HepG2 (cell line): Measurements from ENCODE around the gene UNC119B.

Experiments used
- CBFB ChIP-seq: sonication (generic); formaldehyde crosslinking; IDR thresholded peaks from 2 replicates; pipeline ENCODE4 v1.4.0; 2020; ENCODE audit warnings: missing genetic modification reagents
- GTF3A ChIP-seq: sonication (generic); formaldehyde crosslinking; conservative IDR thresholded peaks from 2 replicates; pipeline ENCODE4 v1.4.0; 2020; ENCODE audit warnings: mild to moderate bottlenecking, missing genetic modification reagents
- MAX ChIP-seq: IDR thresholded peaks from 2 replicates; pipeline ENCODE4 v1.6.1; 2012; ENCODE audit warnings: inconsistent platforms
- MEIS2 ChIP-seq: sonication (generic); formaldehyde crosslinking; IDR thresholded peaks from 2 replicates; pipeline ENCODE4 v1.9.0; 2021; ENCODE audit warnings: mild to moderate bottlenecking, missing genetic modification reagents
- TBL1XR1 ChIP-seq: fragments of 150-350 bp; IDR thresholded peaks from 2 replicates; pipeline ENCODE4 v1.6.1; 2014; ENCODE audit warnings: borderline replicate concordance, low read length; ENCODE audit not compliant: partially characterized antibody
- ZHX1 ChIP-seq: sonication (generic); formaldehyde crosslinking; IDR thresholded peaks from 2 replicates; pipeline ENCODE4 v1.8.1; 2022; ENCODE audit warnings: low read depth, mild to moderate bottlenecking, missing genetic modification reagents
- ZNF253 ChIP-seq: sonication (generic); formaldehyde crosslinking; IDR thresholded peaks from 2 replicates; pipeline ENCODE4 v1.8.0; 2022; ENCODE audit warnings: mild to moderate bottlenecking, missing genetic modification reagents, borderline replicate concordance
- ZNF280D ChIP-seq: sonication (generic); formaldehyde crosslinking; IDR thresholded peaks from 2 replicates; pipeline ENCODE4 v1.5.1; 2020; ENCODE audit warnings: mild to moderate bottlenecking, missing genetic modification reagents

- TF ChIP-seq CBFB (CRISPR knock-in tag), result no peak
- TF ChIP-seq ZHX1 (CRISPR knock-in tag), result no peak
- no peak for TF ChIP-seq TBL1XR1
- no peak for TF ChIP-seq GTF3A (CRISPR knock-in tag)
- TF ChIP-seq MAX, result no peak
- TF ChIP-seq ZNF280D (CRISPR knock-in tag), result no peak
- TF ChIP-seq MEIS2 (CRISPR knock-in tag), result no peak
- no peak for TF ChIP-seq ZNF253 (CRISPR knock-in tag)
These were observed 24.9 kb downstream of the UNC119B start for GRCh38 chr12:120735181-120735580.
